ENCODE measurements around the gene RBP4.

GRCh38 chr10:93639791-93640190 is 38.8 kb upstream of the RBP4 start:
- TF ChIP-seq POLR2A (IDR thresholded peaks at IDR 0.05) (no peak), POLR2AphosphoS5 (IDR thresholded peaks at IDR 0.05; ENCODE audit: insufficient read depth in 1 of 2, low read depth in 1 of 2) (no peak)
